Tibial nerve (tissue), 4 donors: ENCODE measurements around the gene MRPS10. TPM values are rescaled to one million over a fixed set of nuclear protein-coding genes. Genes with fewer than 3 reads are reported as not detected.

Experiments
- DNase-seq, 2 donors: peaks; one replicate each; pipeline ENCODE4 v3.0.0-alpha.2; 2019; ENCODE audit warnings: low spot score in 2 of 2
- H3K27ac ChIP-seq, 4 donors: fragments of 200-600 bp; sonication (generic) in 3 of 4; one replicate each; pipeline ENCODE4 v1.5.1; 2017 to 2019; ENCODE audit warnings: mild to moderate bottlenecking in 1 of 4
- H3K27me3 ChIP-seq, 2 donors: fragments of 200-600 bp; sonication (generic) in 1 of 2; one replicate each; pipeline versions ENCODE4 v1.5.1 to v1.6.0; 2017 to 2019
- H3K36me3 ChIP-seq, 3 donors: fragments of 200-600 bp; sonication (generic); one replicate each; pipeline ENCODE4 v1.5.1; 2018 to 2019
- H3K4me1 ChIP-seq, 4 donors: fragments of 200-600 bp; sonication (generic) in 3 of 4; one replicate each; pipeline ENCODE4 v1.5.1; 2017 to 2019
- H3K4me3 ChIP-seq, 4 donors: fragments of 200-600 bp; sonication (generic) in 3 of 4; one replicate each; pipeline ENCODE4 v1.5.1; 2017 to 2019; ENCODE audit warnings: mild to moderate bottlenecking in 1 of 4, moderate library complexity in 1 of 4
- H3K9me3 ChIP-seq, 4 donors: fragments of 200-600 bp; sonication (generic) in 3 of 4; one replicate each; pipeline ENCODE4 v1.5.1; 2017 to 2019
- CTCF ChIP-seq, 5 experiments: fragments of 200-600 bp in 3 of 5; fragments of 450-650 bp in 2 of 5; sonication (generic) in 3 of 5; IDR thresholded peaks; one replicate each; pipeline ENCODE4 v1.5.1; 2016 to 2019; ENCODE audit warnings: antibody characterized with exemption in 5 of 5, mild to moderate bottlenecking in 3 of 5, moderate library complexity in 2 of 5
- EP300 ChIP-seq, 2 donors: sonication (generic); formaldehyde crosslinking; IDR thresholded peaks; one replicate each; pipeline ENCODE4 v1.6.1; 2017; ENCODE audit warnings: antibody characterized with exemption in 2 of 2, mild to moderate bottlenecking in 1 of 2
- POLR2A ChIP-seq, 2 donors: fragments of 450-650 bp; IDR thresholded peaks; one replicate each; pipeline ENCODE4 v1.6.1; 2017; ENCODE audit warnings: antibody characterized with exemption in 2 of 2, mild to moderate bottlenecking in 2 of 2, moderate library complexity in 2 of 2
- WGBS, 2 donors: methylation state at CpG; one replicate each; pipeline ENCODE4 v1.1.5; 2018; 5-methylcytosine and 5-hydroxymethylcytosine counted together
- total RNA-seq, 4 donors: library from RNA; depleted of rRNA; stranded (reverse); fragments of >200 nt; gene quantifications; one replicate each; pipeline ENCODE4 v1.1.0, GENCODE V29; 2016

The MRPS10 gene
- total RNA-seq, 4 donors from 2014 or later, result 20.7 to 30.6 (median 23.6) TPM

GRCh38 chr6:42257614-42258013 is 40.0 kb upstream of the MRPS10 start:
- peaks cover 0 to 29% (median 2%) of the 10 kb centered on the region in 4 donors for H3K4me1 ChIP-seq
- no peaks in the 10 kb centered on the region for H3K9me3 ChIP-seq
- no peaks in the 10 kb centered on the region for H3K27me3 ChIP-seq
- no peak for DNase-seq
- WGBS, 2 donors, result 50 to 53% methylated on average over 3 of the region's 3 CpGs
- H3K4me3 ChIP-seq, result no peak overlapping the region
- H3K36me3 ChIP-seq, result peaks cover 0 to 58% (median 0%) of the 10 kb centered on the region in 3 donors
- TF ChIP-seq CTCF (IDR thresholded peaks at IDR 0.05) (no peak), POLR2A (IDR thresholded peaks at IDR 0.05) (no peak), EP300 (IDR thresholded peaks at IDR 0.05) (no peak)
- H3K27ac ChIP-seq, result peak overlapping the region in 1 of 4 donors; percentile 41

GRCh38 chr6:42257063-42257462 is 39.4 kb upstream of the MRPS10 start:
- no peak overlapping the region for H3K27ac ChIP-seq
- H3K36me3 ChIP-seq, result peaks cover 0 to 58% (median 0%) of the 10 kb centered on the region in 3 donors
- H3K27me3 ChIP-seq, result no peaks in the 10 kb centered on the region
- TF ChIP-seq CTCF (IDR thresholded peaks at IDR 0.05), result no peak
- no peak for TF ChIP-seq EP300 (IDR thresholded peaks at IDR 0.05)
- TF ChIP-seq POLR2A (IDR thresholded peaks at IDR 0.05), result no peak
- DNase-seq, result no peak
- 36 to 41% methylated on average over 3 of the region's 3 CpGs for WGBS, 2 donors
- H3K4me1 ChIP-seq, result peaks cover 0 to 34% (median 6%) of the 10 kb centered on the region in 4 donors
- no peaks in the 10 kb centered on the region for H3K9me3 ChIP-seq
- H3K4me3 ChIP-seq, result no peak overlapping the region

GRCh38 chr6:42255050-42255449 is 37.4 kb upstream of the MRPS10 start:
- peaks cover 0 to 24% (median 12%) of the 10 kb centered on the region in 4 donors for H3K4me1 ChIP-seq
- H3K4me3 ChIP-seq, result no peak overlapping the region
- no peaks in the 10 kb centered on the region for H3K27me3 ChIP-seq
- DNase-seq, result no peak
- 73 to 78% methylated on average over 5 of the region's 5 CpGs for WGBS, 2 donors
- H3K27ac ChIP-seq, result no peak overlapping the region
- TF ChIP-seq EP300 (IDR thresholded peaks at IDR 0.05) (no peak), POLR2A (IDR thresholded peaks at IDR 0.05) (no peak), CTCF (IDR thresholded peaks at IDR 0.05) (no peak)
- H3K9me3 ChIP-seq, result no peaks in the 10 kb centered on the region
- H3K36me3 ChIP-seq, result peaks cover 0 to 58% (median 0%) of the 10 kb centered on the region in 3 donors

- Histone ChIP-seq H3K36me3 (peaks cover 0 to 60% (median 0%) of the 10 kb centered on the region in 3 donors), H3K4me1 (peaks cover 0 to 20% (median 12%) of the 10 kb centered on the region in 4 donors), H3K9me3 (no peaks in the 10 kb centered on the region), H3K4me3 (no peak overlapping the region), H3K27me3 (no peaks in the 10 kb centered on the region), H3K27ac (no peak overlapping the region)
- no peak for DNase-seq
- WGBS, 2 donors, result 92 to 93% methylated on average over 9 of the region's 9 CpGs
- no peak for TF ChIP-seq CTCF (IDR thresholded peaks at IDR 0.05)
- no peak for TF ChIP-seq EP300 (IDR thresholded peaks at IDR 0.05)
- no peak for TF ChIP-seq POLR2A (IDR thresholded peaks at IDR 0.05)
Measured at GRCh38 chr6:42254505-42254904, 36.8 kb upstream of the MRPS10 start.

- H3K36me3 ChIP-seq, result peaks cover 0 to 59% (median 0%) of the 10 kb centered on the region in 3 donors
- WGBS, 2 donors, result 9 to 15% methylated on average over 9 of the region's 9 CpGs
Measured at GRCh38 chr6:42251911-42252637, 34.4 kb upstream of the MRPS10 start.

More at GRCh38 chr6:42251911-42252637, 34.4 kb upstream of the MRPS10 start:
- Histone ChIP-seq H3K27ac (peak overlapping the region in 2 of 4 donors; percentile 66 to 73), H3K4me3 (no peak overlapping the region), H3K9me3 (no peaks in the 10 kb centered on the region), H3K4me1 (peaks cover 0 to 20% (median 12%) of the 10 kb centered on the region in 4 donors), H3K27me3 (no peaks in the 10 kb centered on the region)
- TF ChIP-seq CTCF (IDR thresholded peaks at IDR 0.05) (no peak), POLR2A (IDR thresholded peaks at IDR 0.05) (no peak), EP300 (IDR thresholded peaks at IDR 0.05) (peak in 1 of 2 donors; percentile 23)
- DNase-seq, result peak in 1 of 2 donors; percentile 69
